Medulla oblongata (tissue), 1 donor: Measurements from ENCODE around the gene STAG1.
"Not testable (repeated sequence)": the region's sequence is repeated elsewhere in the genome, so short reads cannot be mapped to it uniquely, and the experiment has no call there.

Experiments used
- DNase-seq: peaks from one replicate; pipeline ENCODE4 v3.0.0-alpha.2; 2015; ENCODE audit errors: extremely low spot score

Gene STAG1

DNA sequence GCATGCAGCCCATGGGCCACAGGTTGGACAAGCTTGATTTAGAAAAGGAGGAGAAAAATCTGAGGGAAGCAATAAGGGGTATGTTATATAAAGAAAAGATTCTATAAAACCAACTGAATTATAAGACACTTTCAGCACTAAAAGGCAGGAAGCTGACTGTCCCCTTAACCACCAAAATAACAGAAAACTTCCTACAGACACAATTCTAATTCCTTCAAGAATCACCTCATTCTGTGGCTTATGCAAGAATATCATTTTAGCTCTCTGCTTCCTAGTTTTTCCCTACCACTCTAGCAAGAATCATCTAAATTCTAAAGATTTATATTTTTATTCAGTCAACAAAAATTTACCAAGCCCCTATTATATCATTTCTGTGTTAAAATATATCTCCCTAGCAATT, 6.3 kb downstream of the STAG1 start:
- DNase-seq, result no peak

DNA sequence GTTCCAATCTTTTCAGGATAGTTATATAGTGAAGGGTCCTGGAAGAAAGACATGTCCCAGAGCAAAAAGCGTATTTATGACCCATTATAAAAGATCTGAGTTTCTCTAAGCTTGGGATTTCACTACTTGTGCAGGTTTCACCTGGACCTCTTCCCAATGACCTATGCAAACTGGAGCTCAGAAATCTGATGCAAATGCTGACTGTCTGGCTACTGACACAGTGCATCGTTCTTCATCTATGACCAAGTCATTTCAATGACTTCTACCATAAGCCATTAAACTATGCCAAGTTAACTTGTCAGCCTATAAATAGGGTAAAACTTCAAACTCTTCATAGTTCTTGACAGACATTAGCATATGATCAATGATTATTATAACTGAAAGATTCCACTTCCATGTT, 11.1 kb downstream of the STAG1 start:
- no peak for DNase-seq

DNA sequence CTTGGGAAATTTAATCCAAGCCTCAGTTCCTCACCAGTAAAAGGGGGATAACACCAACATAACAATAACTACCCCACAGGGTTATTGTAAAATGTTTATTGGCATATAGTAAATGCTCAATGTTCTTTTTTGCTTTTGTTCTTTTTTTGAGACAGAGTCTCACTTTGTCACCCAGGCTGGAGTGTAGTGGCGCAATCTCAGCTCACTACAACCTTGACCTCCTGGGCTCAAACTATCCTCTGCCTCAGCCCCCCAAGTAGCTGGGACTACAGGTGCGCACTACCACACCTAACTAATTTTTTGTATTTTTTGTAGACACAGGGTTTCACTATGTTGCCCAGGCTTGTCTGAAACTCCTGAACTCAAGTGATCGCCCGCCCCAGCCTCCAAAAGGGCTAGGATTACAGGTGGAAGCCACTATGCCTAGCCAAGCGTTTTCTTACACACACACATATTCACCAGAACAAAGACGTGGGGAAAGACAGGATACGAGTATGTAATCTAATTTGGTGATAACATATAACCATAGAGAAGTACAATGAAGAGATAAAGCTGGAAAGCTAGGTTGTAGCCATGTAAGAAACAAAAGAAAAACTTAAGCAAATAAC, 11.7 kb downstream of the STAG1 start:
- no peak for DNase-seq

DNA sequence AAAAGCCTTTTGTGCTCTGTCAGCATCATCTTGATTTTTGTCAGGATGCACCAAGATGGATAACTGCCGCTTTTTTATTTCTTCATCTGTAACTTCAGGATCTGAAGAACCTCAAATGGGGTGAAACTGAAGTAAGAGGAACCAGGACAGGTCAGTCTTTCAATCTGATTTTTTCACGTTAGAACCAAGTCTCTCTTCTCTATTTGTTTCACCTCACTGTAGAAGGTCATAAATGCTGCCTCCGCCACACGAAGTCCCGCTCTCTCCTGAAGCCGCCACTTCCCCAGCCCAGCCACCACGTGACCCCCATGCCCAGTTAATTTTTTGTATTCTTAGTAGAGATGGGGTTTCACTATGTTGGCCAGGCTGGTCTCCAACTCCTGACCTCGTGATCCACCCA, 15.2 kb downstream of the STAG1 start:
- not testable (repeated sequence) for DNase-seq

DNA sequence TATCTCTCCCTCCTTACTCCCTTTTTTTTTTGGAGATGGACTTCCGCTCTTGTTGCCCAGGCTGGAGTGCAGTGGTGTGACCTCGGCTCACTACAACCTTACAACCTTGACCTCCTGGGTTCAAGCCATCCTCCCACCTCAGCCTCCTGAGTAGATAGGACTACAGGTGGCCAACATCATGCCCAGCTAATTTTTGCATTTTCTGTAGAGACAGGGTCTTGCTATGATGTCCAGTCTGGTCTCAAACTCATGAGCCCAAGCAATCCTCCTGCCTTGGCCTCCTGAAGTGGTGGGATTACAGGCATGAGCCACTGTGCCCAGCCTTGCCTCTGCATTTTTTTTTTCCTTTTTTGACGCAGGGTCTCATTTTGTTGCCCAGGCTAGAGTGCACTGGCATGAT, 17.1 kb downstream of the STAG1 start:
- DNase-seq, result no peak

DNA sequence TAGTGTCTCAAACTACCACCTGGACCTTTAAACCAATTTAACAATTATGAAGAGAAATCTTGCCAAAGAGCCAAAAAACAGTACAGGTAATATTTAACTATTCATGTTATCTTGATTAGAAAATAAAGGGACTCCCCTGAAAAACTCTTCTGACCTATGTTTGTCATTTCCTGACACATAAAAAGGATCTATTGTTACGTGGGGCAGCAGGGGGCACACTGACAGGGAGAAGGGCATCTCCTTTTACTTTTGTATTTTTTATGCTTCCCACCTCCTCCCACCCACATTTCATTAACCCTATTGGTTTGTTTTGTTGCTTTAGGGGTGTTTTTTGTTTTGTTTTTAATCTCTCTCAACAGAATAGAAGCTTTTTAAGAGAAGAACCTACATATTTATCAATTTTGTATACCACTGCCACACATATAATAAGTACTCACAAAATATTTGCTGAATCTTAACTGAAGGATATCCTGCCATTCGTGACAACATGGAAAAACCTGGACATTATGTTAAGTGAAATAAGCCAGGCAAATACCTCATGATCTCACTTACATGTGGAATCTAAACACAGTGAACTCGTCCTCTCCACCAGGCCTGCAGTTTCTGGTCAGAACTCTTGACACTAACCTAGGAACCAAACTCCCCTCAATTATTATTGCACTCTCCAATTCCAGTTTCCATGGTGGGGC, 17.7 kb downstream of the STAG1 start:
- DNase-seq, result no peak

DNA sequence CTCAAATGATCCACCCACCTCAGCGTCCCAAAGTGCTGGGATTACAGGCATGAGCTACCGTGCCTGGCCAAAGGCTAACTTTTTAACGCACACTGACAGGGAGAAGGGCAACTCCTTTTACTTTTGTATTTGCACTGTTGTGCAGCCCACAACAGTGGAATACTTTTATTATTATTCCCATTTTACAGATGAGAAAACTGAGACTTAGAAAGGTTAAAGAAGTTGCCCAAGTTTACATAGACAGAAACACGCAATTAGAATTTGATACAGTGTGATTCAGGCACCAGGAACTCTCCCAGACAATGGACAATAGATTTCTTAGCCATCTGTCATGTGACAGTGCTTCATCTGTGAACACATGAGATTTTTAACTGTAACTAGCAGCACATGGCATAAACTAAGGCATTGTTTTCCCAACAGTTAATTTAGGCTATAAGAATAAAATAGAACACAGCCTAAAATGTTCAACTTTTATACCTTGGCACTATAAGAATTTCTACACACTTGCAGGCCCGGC, 18.8 kb downstream of the STAG1 start:
- peak; percentile 30 for DNase-seq

DNA sequence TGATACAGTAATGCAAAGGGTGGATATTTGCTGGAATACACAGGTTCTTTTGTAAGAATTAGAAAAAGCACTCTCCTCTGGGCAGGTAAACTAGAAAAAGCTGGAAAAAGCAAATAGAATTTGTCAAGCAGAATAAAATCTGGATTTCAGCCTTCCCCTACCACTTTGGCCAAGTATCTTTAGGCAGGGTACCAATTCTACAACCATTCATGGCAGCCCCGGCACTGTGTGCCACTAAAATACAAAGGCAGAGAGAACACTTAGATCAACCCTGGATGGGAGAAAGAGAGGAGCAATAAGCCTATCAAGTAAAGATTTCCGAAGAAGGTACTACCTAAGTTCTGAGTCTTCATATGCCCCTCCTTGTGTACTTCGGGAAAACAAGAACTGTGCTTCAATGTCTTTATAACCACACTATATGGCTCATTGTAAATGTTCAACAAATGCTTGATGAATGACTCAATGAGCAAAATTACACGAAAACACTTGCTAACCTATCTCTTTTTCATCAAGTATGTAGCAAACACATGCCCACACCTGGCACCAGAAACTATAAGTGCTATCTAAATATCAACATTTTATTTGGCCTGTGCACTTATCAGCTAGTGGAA, 20.8 kb downstream of the STAG1 start:
- peak; percentile 65 for DNase-seq

DNA sequence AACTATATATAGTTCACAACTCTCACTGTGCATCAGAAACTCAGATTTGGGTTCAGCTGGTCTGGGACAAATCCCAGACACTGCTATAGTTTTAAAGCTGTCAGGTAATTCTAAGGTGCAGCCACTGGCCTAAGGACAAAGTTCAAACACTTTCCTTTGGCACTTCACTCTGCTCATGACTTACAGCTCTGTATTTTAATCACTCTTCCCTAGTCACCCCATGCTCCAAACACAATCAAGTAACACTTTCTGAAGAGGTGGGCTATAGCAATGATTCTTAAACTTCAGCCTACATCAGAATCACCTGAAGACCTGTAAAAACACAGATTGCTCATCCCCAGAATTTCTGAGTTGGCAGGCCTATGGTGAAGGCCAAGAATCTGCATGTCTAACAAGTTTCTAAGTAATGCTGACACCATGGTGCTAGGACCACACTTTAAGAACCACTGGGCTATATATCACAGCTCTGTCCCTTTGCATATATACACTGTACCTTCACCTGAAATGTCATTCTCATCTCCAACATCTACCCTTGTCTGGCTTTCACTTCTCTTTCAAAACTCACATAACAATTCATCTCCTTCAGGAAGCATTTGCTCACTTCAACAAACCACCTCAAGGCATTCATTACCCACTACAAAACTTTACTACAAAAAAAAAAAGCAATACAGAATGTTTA, 21.4 kb downstream of the STAG1 start:
- DNase-seq, result no peak

DNA sequence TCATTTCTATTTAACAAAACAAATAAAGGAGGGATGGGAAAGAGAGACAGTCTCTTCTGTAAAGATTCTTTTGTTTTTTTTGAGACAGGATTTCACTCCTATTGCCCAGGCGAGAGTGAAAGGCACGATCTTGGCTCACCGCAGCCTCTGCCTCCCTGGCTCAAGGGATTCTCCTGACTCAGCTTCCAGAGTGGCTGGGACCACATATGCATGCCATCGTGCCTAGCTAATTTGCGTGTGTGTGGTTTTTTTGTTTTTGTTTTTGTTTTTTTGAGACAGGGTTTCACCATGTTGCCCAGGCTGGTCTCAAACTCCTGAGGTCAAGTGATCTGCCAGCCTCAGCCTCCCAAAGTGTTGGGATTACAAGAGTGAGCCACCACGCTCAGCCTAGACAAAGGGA, 23.3 kb downstream of the STAG1 start:
- peak; percentile 58 for DNase-seq

DNA sequence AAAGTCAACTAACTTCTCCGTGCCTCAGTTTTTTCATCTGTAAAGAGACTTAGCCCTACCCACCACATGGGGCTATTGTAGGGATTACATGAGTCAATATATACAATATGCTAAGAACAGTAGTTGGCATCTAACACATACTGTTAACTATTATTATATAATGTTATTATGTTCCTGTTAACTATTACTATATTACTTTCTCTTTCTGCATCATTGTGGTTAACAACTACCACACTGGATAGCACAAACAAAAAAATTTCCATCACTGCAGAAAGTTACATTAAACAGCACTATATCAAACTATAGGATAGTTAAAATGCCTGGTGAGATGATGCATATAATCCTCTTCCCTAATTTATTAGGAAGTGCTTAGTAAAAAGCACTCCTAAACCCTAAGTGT, 23.7 kb downstream of the STAG1 start:
- DNase-seq, result no peak

DNA sequence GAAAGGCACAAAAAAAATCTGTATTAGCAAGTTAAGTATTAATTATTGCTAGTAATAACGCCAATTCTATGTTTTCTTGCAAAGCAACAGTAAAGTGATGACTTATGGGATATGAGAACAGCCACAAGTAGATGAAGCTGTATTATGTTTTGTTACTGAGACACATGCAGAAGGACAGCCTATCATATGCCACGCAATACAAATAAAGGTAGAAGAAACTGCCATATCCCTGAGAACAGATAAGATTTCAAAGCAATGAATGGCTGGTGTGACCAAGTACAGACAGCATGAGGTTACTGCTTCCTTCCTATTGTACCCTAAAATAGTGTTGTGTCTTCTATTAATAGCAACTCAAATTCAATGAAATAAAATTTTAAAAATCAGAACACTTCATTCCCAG, 26.7 kb downstream of the STAG1 start:
- DNase-seq, result no peak

DNA sequence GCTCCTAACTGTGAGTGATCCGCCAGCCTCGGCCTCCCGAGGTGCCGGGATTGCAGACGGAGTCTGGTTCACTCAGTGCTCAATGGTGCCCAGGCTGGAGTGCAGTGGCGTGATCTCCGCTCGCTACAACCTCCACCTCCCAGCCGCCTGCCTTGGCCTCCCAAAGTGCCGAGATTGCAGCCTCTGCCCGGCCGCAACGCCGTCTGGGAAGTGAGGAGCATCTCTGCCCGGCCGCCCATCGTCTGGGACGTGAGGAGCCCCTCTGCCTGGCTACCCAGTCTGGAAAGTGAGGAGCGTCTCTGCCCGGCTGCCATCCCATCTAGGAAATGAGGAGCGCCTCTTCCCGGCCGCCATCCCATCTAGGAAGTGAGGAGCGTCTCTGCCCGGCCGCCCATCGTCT, 29.3 kb downstream of the STAG1 start:
- DNase-seq, result not testable (repeated sequence)

DNA sequence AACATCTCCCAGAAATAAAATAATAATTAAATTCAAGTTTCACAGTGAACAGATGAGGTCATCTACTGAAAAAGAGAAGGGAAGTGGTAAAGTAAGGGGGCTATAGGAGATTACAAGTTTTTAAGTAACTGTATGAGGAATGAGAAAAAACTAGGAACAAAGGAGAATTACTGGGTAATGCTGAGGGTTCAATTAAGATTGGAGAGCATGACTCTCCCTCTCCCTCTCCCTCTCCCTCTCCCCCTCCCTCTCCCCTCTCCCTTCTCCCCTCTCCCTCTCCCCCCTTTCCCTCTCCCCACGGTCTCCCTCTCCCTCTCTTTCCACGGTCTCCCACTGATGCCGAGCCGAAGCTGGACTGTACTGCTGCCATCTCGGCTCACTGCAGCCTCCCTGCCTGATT, 29.8 kb downstream of the STAG1 start:
- DNase-seq, result not testable (repeated sequence)

DNA sequence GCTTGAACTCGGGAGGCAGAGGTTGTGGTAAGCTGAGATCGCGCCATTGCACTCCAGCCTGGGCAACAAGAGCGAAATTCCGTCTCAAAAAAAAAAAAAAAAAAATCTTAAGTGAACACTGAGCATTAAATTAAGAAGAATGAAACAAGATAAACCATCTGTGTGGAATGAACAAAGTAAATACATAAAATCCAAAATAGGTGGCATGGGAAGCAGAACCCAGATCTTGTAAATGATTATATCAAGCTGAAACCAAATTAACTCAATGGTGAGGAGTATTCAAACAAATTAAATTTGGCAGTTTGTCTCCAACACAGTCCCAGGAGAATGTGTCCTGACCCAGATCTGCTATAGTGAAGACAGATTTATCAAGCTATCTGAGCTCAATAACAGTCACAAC, 32.1 kb downstream of the STAG1 start:
- DNase-seq, result no peak

DNA sequence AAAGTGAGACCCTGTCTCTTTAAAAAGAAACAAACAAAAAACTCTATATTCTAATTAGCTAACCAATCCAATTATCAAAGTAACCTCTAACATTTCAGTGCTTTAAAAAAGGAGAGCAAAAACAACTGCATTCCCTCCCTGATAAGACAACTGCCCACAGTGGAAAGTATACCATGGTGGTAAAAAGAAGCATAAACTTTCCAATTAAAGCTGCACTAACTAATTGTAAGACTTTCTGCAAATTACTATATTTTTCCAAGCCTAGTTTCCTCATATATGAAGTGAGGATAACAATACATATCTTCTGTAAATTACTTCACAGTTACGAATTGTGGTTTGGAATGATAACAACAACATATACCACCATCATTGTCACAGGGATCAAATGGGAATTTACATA, 35.5 kb downstream of the STAG1 start:
- no peak for DNase-seq

DNA sequence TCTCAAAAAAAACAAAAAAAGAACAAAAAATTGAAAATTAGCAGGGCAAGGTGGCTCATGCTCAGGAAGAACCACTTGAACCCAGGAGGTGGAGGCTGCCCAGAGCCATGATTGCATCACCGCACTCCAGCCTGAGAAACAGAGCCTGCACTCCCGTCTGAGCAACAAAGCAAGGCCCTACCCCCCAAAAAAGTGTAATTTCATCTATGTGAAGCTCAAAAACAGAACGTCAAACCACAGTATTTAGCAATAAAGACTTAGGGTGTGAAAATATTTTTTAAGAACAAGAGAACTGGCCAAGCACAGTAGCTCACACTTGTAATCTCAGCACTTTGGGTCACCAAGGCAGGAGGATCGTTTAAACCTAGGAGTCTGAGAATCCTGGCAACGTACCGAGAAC, 38.2 kb downstream of the STAG1 start:
- DNase-seq, result no peak

DNA sequence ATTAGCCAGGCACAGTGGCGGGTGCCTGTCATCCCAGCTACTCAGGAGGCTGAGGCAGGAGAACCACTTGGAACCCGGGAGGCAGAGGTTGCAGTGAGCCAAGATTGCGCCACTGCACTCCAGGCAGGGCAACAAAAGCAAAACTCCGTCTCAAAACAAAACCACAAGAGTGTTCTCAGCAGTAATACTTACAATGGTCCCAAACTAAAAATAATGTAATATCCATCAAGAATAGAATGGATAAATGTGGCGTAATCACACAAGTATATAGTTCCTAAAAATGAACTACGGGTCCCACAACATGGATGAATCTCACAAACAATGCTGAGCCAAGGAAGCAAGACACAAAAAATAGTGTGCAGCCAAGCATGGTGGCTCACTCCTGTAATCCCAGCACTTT, 39.2 kb downstream of the STAG1 start:
- DNase-seq, result no peak

DNA sequence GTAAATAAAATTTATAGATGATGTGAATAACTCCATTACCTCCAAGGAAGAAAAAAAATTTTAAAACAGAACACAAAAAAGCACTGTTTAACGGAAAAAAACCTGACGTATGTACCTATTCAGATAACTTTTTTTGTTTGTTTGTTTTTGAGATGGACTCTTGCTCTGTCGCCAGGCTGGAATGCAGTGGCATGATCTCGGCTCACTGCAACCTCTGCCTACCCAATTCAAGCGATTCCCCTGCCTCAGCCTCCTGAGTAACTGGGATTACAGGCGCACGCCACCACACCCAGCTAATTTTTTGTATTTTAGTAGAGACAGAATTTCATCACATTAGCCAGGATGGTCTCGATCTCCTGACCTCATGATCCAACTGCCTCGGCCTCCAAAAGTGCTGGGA, 40.3 kb downstream of the STAG1 start:
- not testable (repeated sequence) for DNase-seq

DNA sequence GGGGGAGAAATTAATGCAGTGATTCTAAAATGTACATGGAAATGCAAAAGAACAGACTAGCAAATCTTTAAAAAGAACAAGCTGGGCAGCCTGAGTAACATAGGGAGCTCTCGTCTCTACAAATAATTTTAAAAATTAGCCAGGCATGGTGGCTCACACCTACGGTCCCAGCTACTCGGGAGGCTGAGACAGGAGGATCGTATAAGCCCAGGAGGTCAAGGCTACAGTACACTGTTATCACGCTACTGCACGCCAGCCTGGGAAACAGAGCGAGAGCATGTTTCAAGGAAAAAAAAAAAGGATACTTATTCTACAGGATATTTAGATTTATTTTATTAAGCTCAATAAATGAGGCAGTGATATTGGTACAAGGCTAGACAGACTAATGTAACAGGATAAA, 40.9 kb downstream of the STAG1 start:
- DNase-seq, result no peak

DNA sequence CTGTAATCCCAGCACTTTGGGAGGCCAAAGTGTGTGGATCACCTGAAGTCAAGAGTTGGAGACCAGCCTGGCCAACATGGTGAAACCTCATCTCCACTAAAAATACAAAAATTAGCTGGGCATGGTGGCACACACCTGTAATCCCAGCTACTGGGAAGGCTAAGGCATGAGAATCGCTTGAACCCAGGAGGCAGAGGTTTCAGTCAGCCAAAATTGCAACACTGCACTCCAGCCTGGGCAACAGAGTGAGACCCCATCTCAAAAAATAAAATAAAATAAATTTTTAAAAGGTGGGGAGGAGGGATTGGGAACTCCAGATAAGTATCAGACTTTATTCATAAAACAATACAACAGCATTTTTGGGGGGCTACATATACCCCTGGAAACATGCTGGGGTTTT, 42.4 kb downstream of the STAG1 start:
- DNase-seq, result not testable (repeated sequence)

DNA sequence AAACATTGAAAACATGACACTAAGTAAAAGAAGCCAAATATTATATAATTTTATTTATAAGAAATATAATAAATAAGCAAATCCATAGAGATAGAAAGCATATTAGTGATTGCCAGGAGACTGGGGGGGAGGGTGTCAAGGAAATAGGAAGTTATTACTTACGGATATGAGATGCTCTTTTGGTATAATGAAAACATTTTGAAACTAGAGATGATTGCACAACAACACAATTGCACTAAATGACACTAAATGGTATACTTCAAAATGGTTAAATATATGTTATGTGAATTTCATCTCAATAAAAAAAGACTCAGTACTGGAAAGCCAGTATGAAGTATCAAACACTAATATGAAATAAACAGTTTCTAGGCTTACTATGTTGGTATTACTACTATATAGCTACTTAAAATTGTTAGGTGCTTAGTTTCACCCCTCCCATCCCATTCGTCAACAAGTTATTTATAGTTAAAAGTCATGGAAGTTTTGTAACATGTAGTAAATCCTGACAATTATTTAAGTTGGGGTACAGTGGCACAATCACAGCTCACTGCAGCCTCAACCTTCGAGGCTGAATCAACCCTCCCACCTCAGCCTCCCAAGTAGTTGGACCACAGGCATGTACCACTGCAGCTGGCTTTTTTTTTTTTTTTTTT, 43.7 kb downstream of the STAG1 start:
- DNase-seq, result no peak
